HG02885 (cell line): ENCODE data around the gene CCL25.

Source experiments
- ATAC-seq: cut with Tn5 transposase; IDR thresholded peaks from one replicate; pipeline ENCODE4 v1.9.1; 2021; ENCODE audit warnings: mild to moderate bottlenecking; ENCODE audit not compliant: unreplicated experiment, poor library complexity

Gene CCL25

DNA sequence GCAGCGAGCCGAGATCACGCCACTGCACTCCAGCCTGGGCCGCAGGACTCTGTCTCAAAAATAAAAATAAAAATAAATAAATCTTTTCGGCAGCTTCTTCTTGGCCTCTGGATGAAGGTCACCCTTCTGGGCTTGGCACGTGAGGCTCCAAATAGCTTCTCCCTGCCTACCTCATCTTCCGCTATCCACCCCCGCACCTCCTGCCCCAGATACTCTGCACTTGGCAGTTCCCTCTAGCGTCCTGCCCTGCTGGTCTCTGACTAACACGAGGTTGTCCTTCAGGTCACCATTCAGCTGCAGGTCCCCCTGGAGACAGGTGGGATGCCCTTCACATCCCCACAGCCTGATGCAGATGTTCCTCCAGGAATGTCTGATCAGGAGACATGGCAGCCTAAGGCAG lies 8.5 kb upstream of the CCL25 start:
- ATAC-seq, result no peak

DNA sequence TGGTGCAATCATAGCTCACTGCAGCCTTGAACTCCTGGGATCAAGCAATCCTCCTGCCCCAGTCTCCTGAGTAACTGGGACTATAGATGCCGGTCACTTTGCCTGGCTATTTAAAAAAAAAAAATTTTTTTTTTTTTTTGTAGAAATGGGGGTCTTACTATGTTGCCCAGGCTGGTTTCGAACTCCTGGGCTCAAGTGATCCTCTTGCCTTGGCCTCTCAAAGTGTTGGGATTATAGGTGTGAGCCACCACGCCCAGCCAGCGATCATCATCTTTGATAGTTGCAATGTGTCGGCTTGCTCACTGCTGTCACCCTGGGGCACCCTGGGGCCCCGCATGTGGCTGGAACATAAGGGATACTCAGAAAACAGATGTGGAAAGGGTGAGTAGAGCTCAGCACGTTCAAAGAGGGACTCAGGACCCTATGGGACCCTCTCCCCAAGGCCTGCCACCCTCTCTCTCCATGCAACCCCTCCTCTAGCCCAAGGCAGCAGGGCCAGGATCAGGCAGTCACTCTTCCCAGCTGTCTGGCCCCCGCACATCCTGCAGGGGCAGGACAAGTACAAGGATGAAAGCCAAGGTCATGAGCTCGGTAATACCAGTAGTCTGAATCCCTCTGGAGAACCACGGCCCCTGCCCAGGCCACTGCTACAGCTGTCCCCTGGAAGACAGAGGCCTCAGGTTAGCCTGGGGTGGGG lies 6.5 kb upstream of the CCL25 start:
- ATAC-seq, result no peak

DNA sequence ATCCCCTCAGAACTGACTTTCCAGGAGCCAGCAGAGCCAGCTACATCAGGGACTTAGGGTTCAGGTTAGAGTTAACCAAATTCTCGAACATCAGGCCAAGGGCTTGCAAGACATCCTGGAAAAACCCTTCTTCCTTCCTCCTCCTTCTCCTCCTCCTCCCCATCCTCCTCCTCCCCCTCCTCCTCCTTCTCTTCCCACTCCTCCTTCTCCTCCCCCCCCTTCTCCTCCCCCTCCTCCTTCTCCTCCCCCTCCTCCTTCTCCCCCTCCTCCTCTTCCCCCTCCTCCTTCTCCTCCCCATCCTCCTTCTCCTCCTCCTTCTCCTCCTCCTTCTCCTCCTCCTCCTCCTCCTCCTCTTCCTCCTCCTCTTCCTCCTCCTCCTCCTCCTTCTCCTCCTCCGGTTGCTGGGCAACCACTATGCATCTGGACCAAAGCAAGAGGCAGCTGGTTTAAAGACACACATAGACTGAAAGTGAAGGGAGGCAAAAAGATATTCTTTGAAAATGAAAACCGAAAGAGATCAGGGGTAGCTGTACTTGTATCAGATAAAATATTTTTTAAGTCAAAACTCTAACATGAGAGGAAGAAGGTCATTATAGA lies 5.9 kb upstream of the CCL25 start:
- ATAC-seq, result no peak

DNA sequence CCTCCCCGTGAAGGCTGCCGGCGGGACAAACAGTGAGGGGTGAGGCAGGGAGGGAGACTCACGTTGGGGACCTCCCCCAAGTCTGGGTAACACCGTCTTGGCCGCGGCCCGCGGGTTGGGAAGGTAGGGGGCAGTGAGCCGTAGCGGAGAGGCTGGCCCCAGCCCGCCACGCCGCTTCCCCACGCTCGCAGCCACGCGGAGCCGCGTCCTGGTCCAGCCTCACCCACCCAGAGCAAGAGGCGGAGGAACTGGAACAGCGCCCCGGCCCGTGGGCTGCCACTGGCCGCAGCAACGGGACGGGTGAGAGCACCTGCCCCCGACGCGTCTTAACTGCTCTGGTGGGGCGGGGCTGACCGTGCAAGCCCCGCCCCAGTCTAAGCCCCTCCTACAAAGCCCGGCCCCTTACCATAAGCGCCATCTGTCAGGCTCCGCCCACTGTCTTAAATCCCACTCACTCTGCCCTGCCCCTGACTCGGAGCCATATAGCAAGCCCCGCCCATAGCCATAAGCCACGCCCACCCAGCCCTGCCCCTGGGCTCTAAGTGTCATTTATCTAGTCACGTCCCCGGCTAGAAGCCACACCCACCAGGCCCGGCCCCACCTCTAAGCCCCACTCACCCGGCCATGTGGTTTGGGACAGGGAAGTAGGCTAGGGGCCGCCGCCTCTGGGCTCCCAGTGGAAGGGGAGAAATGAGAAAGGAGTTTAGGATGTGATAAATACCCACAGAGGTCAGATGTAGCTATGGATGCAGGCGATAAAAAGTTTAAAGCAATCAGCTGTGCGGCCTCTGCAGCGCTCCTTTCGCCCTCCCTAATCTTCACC lies 2.1 kb upstream of the CCL25 start:
- ATAC-seq, result peak; percentile 89

DNA sequence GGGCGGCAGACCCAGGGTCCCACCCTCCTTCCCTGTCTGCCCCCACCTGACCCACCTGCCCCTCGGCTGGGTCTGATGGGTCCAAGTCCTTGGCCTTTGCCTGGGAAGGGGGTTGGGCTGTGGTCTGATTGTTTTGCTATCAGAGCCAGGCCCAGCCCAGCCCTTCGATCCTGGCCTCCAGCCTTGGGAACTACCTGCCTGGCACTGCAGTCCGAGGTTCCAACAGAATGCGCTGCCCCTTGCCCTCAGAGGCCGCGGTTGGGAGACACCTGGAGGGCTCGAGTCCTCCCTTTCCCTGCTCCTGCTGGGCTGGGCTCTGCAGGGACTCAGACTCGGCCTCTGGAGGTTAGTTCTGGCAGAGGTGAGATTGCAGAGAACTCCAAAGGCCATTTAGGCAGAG lies 1.6 kb downstream of the CCL25 start:
- no peak for ATAC-seq

DNA sequence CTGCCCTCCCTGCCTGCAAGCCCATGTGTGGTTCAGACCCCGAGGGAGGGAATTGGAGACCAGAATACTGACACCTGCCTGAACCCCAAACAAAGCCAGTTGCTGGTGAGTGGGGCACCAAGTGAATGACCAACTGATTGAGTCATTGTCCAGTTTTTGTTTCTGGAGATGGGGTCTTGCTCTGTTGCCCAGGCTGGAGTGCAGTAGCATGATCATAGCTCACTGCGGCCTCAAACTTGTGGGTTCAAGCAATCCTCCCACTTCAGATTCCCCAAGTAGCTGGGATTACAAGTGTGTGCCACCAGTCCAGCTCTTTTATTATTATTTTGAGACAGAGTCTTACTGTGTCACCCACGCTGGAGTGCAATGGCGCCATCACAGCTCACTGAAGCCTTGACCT lies 4.0 kb downstream of the CCL25 start:
- ATAC-seq, result no peak

DNA sequence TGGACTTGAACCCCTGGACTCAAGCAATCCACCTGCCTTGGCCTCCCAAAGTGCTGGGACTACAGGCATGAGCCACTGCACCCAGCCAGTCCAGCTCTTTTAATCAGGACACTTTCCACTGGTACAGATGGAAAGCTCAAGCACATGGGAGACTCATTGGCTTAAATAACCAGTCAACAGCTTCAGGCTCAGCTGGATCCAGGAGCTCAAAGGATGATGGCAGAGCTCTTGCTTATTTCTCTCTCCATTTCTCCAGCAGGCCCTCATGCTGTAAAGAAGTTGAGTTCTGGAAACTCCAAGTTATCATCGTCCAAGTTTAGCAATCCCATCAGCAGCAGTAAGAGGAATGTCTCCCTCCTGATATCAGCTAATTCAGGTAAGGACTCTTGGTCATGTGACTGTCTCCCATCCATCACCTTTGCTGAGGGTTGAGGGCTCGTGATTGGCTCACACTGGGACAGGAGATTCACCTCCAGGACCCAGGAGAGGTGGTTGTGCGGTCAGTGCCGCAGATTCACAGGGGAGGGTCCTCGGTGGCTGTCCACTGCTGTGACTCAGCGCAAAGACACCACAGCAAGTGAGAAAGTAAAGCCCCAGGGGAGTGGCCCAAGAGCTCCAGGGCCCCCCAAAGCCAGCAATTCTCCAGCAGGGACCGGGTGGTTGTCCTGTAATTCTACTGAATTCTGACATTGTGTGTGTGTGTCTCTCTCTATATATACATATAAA lies 5.1 kb downstream of the CCL25 start:
- ATAC-seq, result no peak

DNA sequence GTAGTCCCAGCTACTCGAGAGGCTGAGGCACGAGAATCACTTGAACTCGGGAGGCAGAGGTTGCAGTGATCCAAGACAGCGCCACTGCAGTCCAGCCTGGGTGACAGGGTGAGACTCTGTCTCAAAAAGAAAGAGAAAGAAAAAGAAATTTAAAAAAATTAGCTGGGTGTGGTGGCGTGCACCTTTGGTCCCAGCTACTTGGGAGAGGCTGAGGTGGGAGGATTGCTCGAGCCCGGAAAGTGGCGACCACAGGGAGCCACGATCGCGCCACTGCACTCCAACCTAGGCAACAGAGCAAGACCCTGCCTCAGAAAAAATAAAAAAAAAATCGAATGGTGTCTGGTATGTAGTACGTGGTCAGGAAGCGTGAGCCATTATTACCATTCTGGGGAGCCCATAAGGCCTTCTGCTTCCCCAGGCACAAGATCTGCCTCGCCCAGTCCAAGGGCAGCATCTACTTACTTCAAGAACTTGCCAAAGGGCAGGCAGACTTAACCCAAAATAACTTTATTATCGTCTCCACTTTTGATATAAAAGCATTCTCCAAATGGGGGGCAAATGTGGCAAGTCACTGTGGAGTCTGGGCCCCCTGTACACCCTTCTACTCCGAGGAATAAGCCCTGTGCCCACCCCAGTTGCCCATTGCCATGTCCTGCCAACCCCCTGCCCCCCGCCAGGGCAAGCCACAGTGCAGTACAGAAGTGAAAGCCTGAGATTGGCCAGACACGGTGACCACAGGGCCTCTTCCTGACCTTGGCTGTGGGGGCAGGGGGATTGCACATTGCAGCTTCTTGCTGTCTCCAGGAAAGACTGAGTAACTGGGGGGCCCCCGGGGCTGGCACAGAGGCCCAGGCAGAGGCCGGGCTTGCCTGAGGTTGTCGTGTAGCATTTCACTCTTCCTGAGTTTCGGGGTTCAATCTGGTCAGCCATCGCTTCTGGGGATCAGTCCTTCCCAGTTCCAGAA lies 12.6 kb downstream of the CCL25 start:
- no peak for ATAC-seq

DNA sequence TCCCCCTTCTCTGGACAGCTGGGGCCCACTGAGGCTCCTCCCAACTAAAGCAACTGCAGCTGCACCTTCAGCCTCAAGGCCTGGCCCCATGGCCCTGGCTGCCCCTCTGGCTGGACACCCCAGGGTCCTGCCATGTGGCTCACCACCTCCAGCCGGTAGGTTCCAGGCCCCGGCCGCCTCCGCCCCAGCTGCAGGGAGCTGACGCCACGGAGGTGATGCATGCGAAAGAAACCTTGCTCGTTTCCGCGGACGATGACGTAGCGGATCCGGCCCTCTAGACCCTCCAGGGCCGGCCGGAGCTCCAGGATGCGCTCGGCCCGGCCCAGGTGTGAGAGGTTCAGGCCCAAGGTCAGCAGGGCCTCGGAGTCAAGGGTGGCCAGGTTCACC lies 13.3 kb downstream of the CCL25 start:
- no peak for ATAC-seq

DNA sequence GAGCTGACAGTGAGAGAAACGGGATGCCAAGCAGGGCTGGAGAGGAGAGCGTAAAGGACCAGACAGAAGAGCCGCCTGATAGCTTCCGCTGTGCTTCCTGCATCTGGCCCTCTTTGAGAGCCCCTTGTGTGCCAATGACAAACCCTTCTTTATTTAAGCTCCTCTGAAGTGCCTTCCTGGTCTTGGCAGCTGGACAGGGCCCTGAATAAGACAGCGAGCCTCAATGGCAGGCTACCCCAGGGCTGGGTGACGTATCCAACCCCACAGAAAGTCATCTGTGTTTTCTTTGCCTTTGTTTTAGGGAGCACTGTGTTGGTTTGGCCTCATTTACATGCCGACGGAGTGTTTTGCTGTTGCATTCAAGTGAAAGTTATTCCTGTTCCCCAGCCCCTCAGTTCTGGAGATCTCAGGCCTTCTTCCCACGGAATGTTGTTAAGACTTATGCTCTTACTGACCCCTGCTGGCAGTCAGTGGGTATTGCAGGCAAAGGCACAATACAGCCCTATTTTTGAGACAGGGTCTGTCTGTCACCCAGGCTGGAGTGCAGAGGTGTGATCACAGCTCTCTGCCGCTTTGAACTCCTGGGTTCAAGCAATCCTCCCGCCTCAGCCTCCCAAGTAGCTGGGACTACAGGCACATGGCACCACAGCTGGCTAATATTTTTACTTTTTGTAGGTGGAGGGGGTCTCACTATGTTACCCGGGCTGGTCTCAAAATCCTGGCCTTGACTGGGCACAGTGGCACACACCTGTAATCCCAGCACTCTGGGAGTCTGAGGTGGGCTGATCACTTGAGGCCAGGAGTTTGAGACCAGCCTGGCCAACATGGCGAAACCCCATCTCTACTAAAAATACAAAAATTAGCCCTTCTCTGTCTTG lies 16.8 kb downstream of the CCL25 start:
- no peak for ATAC-seq

DNA sequence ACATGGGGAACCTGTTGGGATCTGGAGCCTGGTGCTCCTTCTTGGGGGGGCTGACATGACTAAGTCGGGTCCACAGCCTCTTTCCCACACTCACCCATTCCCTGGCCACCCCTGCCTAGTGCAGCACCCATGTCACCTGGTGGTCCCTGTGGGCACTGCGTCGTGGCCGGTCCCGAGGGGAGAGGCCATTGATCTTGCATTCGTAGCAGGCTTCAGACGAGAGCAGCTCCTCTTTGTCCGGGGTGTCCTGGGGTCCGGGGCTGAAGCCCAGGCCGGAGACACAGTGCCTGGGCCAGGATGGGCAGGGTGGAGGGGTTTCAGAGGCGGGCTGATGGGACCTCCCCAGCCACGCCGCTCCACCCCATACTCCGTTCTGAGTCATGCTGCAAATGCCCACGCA lies 19.4 kb downstream of the CCL25 start:
- ATAC-seq, result no peak

DNA sequence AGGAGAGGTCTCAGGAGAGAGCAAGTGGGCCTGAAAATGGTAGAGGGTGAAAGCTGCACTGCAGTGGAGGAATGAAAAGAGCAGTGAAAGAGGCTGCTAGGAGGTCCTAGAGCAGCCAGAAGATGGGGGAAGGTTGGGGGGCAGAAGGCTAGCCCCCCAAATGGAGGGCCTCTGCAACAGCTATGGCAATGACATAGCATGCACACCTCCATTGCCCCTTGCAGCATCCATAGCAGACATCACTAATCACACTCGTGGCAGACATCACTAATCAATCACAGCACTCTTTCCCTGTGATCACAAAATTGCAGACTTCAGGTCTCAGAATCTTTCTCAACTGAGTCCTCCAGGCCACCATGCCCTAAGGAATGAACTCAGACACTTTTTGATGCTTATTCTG lies 21.9 kb downstream of the CCL25 start:
- no peak for ATAC-seq

DNA sequence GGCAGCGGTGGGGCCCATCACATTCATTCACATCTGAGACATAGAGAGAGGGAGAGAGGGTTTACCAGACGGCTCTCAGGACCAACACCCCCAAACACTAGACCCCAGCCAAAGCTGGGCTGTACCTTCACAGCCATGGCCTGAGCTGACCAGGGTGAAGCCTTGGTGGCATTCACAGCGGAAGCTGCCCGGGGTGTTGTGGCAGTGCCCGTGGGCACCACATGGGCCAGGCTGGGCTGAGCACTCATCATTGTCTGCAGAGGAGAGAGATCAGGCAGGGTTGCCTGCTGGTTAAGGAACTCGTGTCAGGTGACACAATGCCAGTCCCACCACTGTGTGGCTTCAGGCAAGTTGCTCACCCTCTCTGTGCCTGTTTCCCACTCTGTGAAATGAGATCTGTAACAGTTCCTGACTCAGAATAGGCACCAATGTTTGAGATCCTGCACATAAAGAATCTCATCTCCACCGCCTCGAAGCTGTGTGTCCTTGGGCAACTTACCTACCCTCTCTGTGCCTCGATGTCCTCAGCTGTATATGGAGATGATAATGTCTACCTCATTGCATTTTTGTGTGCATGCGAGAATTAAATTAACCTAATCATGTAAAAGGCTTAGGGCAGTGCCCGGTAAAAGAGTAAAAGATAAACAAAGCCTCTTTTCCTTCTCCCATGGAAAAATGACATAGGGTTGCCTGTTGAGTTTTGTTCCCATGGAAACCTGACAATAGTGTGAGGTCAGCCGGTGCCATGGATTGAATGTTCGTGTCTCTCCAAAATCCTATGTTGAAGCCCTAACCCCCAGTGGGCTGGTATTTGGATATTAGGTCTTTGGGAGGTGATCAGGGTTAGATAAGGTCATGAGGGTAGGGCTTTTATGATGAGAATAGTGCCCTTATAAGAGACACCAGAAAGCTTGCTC lies 22.9 kb downstream of the CCL25 start:
- ATAC-seq, result no peak

DNA sequence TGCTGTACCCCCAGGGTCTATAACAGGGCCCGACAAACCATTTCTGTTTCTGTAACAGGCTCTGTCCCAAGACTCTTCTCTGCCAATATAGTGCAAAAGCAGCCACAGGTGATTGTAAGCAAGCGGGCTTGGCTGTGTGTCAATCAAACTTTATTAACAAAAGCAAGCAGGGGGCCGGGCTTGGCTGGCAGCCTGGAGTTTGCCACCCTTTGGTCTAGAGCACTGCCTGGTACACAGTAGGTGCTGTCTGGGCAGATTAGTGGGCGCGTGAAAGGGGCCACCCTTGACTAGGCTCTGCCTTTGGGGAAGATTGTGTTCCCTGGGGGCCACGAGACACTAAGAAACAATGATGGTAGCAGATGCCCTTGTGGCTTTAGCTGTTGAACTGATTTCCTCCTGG lies 27.4 kb downstream of the CCL25 start:
- ATAC-seq, result no peak

DNA sequence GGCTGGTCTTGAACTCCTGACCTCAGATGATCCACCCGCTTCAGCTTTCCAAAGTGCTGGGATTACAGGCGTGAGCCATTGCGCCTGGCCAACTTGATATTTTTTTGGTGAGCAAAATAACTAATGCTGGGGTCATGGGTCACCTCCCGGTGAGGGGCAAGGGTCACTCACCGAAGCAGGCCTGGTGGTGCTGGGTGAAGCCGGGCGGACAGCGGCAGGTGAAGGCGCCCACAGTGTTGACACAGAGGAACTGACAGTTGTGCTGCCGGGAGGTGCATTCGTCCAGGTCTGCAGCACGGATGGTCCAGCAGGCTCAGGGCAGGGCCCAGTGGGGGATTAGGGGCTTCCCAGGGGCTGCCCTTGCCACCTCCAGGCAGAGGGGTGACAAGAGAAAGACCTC lies 28.3 kb downstream of the CCL25 start:
- no peak for ATAC-seq

DNA sequence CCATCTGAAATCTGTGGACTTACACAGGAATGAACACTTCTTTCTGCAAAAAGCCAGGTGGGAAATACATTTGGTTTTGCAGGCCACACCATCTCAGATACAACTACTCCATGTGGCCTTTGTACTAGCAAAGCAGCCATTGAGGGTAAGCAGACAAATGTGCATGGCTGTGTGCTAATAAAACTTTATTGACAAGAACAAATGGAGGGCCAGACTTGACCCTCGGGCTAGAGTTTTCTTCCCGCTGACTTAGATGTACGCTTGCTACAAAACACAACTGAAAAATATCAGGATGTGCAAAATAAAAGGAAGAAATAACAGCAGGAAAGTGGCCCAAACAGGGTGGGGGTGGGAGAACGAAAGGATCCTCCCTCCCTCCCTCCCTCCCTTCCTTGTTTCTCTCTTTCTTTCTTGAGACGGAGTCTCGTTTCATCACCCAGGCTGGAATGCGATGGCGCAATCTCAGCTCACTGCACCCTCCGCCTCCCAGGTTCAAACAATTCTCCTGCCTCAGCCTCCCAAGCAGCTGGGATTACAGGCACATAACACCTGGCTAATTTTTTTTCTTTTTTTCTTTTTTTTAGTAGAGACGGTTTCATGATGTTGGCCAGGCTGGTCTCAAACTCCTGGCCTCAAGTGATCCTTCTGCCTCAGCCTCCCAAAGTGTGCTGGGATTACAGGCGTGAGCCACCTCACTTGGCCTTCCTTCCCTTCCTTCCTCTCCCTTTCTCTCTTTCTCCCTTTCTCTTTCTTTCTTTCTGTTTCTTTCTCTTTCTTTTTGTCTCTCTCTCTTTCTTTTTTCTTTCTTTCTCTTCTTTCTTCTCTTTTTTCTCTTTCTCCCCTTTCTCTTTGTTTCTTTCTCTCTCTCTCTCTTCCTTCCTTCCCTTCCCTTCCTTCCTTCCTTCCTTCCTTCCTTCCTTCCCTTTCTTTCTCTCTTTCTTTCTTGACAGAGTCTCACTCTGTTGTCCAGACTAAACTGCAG lies 29.3 kb downstream of the CCL25 start:
- no peak for ATAC-seq

DNA sequence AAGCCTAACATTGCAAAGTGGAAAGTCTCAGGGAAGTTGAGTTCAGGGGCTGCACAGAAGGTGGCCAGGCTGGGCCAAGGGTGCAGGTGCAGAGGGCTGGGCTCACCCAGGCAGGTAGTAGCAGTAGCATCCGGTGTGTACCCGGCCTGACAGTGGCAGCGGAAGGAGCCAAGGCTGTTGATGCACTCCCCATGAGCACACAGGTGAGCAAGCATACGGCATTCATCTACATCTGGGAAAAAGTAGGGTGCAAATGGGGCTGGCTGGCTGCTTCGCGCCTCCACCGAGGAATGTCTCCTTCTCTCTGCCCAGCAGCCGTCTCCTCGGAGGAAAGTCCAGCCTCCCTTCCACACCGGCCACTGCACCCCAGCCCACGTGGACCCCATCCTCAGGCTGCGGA lies 30.6 kb downstream of the CCL25 start:
- ATAC-seq, result no peak
